ENCODE data around the gene AGFG1. TPM values are rescaled to one million over a fixed set of nuclear protein-coding genes. Genes with fewer than 3 reads are reported as not detected.
"Not testable (repeated sequence)": the region's sequence is repeated elsewhere in the genome, so short reads cannot be mapped to it uniquely, and the experiment has no call there.

AGFG1 gene
- total RNA-seq, 1 donor from 2014 or later = 33.9 TPM

DNA sequence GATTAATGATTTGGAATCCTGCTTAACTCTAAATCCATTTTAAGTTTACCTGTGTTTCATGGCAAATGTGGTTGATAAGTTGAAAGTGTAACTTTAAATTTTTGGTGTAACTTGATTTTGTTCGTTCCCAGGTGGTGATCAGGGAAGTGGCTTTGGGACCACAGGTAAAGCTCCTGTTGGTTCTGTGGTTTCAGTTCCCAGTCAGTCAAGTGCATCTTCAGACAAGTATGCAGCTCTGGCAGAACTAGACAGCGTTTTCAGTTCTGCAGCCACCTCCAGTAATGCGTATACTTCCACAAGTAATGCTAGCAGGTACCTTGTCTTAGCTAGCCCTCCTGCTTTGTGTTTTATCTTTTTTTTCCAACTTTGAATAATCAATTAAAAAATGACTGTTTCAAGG, 62.8 kb downstream of the AGFG1 start:
- no peak for DNase-seq (ENCODE audit: low spot score)

DNA sequence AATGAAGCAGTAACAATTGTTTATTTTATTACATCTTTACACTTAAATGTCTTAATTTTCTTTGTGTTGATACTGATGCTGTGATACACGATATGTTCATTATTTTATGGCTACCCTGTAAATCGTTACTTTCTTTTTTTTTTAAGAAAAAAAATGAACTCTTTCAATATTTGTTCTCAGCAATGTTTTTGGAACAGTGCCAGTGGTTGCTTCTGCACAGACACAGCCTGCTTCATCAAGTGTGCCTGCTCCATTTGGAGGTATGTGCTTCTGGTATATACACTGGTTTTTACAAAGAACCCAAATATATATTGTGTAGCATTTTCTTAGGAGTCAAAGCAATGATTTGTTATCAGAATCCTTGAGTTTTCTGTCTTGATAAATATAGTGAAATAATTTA, 64.5 kb downstream of the AGFG1 start:
- DNase-seq (ENCODE audit: low spot score) = peak; percentile 24

DNA sequence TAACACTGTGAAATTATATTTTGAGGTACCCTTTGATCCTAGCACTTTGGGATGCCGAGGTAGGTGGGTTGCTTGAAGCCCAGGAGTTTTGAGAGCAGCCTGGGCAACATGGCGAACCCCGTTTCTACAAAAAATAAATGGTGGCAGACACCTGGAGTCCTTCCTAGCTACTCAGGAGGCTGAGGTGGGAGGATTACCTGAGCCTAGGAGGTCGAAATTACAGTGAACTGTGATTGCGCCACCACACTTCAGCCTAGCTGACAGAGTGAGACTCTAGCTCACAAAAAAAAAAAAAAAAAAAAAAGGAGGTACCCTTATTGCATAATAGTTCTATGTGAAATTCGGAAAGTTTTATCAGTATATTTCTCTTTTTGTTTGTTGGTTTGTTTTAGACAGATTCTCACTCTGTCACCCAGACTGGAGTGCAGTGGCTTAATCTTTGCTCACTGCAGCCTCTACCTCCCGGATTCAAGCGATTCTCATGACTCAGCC, 67.6 kb downstream of the AGFG1 start:
- DNase-seq (ENCODE audit: low spot score) = no peak

DNA sequence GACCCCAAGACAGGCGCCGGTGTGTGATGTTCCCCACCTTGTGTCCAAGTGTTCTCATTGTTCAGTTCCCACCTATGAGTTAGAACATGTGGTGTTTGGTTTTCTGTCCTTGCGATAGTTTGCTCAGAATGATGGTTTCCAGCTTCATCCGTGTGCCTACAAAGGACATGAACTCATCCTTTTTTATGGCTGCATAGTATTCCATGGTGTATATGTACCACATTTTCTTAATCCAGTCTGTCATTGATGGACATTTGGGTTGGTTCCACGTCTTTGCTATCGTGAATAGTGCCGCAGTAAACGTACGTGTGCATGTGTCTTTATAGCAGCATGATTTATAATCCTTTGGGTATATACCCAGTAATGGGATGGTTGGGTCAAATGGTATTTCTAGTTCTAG, 68.4 kb downstream of the AGFG1 start:
- DNase-seq (ENCODE audit: low spot score) = not testable (repeated sequence)

DNA sequence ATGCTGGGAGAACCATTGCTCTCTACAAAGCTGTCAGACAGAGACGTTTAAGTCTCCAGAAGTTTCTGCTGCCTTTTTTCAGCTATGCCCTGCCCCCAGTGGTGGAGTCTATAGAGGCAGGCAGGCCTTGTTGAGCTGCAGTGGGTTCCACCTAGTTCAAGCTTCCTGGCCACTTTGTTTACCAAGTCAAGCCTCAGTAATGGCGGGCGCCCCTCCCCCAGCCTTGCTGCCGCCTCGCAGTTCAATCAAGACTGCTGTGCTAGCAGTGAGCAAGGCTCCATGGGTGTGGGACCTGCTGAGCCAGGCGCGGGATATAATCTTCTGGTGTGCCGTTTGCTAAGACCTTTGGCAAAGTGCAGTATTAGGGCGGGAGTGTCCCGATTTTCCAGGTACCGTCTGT, 74.0 kb downstream of the AGFG1 start:
- no peak for DNase-seq (ENCODE audit: low spot score)

DNA sequence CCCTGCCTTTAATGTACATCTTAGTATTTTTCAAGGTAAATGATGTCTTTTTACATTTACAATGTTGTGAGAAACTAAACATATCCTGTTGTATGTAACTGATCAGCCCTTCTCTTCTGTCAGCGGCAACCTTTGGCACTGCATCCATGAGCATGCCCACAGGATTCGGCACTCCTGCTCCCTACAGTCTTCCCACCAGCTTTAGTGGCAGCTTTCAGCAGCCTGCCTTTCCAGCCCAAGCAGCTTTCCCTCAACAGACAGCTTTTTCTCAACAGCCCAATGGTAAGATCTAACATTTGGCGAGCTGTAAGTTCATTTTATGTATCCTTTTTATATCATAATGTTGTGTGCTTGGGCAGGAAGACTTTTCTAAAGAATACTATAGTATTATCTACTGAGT, 79.9 kb downstream of the AGFG1 start:
- no peak for DNase-seq (ENCODE audit: low spot score)

DNA sequence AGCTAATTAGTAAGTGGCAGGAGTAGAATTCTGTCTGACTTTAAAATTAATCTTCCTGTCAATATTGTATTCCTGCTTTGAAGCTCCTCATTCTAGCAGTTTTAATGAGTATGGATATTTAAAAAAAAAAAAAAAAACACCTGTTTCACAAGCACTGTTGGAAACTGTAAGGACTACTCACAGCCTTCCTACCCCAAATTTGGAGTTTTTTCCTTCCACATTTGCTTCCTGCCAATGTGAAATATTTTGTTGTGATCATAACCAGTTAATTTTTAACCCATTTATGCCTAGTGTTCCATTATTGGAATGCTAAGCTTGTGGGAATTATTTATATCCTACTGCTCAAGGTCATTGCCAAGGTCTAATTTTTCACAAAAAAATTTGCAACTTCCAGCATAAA, 90.6 kb downstream of the AGFG1 start:
- no peak for DNase-seq (ENCODE audit: low spot score)

DNA sequence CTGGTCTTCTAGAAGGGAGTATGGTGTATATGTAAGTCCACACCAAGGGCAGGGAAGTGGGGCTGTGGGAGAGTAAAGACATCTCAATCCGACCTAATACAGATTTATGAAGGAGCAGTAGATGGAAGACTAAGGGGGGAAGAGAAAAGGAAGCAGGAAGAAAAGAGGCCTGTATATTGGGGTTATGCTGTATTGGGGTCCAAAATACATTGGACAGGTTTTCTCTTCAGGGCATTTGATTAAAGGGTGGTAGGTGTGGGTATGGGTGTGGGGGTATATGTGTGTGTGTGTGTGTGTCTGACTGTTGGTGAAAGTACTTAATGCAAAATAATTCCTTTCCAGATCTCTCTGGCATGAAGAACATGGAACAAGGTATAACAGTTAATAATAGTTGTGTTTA, 93.1 kb downstream of the AGFG1 start:
- DNase-seq (ENCODE audit: low spot score) = no peak

DNA sequence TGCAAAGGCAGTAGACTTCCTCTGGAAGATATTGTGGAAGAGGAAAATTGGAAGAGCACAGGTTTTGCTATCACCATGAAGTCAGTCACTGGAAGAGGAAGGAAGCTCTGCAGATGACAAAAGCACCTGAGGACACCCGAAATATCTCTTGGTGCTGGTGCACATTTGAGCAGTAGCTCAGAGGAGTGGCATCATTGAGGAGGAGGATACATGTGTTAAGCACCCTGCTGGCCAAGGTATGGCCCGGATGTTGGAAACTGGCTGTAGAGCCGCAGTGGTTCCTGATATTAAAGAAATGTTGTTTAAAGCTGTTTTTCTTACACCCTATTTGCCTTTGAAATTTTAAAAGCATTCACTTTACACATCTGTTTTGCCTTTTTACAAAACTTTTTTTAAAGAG, 94.1 kb downstream of the AGFG1 start:
- DNase-seq (ENCODE audit: low spot score) = no peak

DNA sequence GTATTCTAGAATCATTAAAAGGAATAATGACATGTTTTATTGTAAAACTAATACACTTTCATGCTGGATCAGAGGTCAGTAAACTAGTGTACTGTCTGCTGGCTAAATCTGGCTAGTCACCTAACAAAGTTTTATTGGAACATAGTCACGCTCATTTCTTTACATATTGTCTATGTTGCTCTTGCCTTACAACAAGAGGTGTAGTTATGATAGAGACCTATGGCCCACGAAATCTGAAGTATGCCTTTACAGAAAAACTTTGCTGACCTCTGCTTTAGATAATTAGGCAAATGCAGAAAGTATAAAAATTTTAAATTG, 96.9 kb downstream of the AGFG1 start:
- DNase-seq (ENCODE audit: low spot score) = no peak

DNA sequence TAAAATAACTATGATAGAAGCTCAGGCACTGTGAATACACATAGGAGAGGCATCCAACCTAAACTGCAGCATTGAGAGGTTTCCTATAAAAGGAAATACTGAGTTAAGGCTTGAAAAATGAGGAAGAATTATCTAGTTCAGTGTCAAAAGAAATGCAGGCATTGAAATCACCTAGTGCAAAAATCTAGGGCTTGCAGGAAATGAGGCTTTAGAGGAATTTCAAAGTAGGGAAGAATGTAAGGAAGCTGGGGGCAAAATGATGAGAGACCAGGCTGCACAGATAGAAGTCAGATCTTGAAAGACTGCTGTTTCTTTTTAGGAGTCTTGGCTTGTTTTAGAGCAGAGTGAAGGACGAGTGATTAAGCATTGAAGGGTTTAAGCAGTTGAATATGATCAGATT, 98.7 kb downstream of the AGFG1 start:
- peak; percentile 47 for DNase-seq (ENCODE audit: low spot score)

DNA sequence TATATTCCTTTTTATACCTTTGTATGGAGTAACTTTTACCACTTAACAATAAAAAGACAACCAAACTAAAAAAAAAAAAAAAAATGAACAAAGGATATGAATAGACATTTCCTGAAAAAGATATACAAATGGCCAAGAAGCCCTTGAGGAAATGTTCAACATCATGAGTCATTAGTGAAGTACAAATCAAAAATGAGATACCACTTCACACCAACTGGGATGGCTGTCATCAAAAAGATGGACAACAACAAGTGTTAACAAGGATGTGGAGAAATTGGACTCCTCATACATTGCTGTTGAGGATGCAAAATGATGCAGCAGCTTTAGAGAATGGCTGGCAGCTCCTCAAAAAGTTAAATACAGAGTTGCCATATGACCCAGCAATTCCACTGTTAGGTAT, 104.2 kb downstream of the AGFG1 start:
- no peak for DNase-seq (ENCODE audit: low spot score)

DNA sequence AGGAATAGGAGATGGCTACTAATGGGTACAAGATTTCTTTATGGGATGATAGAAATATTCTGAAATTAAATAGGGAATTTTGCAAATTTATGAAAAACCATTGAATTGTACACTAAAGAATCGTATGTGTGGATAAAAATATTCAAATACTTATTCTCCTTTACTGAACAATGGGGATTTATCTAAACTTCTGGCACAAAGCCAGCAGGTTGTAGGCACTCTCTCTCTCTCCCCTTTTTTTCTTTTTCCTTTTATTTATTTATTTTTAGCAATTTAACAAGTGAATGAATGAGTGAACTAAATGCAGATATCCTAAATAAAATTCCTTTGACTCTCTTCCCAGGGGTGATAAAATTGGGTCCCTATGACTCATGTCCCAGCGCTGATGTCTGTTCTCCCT, 104.9 kb downstream of the AGFG1 start:
- no peak for DNase-seq (ENCODE audit: low spot score)

DNA sequence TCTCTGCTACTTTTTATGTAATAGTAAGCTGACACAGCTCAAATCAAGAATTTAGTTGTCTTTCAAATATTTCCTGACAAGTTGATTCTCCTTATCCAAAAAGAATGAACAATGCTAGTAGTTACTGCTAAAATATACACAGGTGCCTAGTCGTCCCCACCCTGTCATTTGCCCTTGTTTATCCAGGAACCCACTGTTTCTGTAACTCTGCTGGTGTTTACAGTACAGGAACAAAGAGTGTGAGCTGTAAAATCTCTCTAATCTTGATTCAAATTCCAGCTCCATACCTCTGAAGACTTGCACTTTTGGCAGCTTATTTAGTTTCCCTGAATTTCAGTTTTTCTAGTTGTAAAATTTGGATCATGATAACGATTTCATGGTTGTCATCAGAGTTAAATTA, 105.6 kb downstream of the AGFG1 start:
- no peak for DNase-seq (ENCODE audit: low spot score)

DNA sequence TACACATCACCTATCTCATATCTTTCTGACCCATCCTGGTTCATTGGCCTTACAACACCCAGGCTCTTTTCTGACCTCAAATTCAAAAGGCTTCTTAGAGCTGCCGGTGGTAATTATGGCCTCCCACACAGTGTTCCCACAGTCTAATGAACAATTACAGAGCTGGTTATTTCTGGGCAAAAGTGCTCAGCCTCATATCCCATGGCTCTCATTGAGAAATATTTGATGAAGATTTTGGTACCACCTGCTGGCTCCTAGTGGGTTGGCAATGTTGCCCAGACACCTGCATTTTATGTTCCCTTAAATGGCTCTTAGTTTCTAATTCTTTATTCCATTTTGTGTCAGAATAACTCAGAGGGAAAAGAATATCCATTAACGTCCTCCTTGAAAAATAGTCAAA, 106.7 kb downstream of the AGFG1 start:
- no peak for DNase-seq (ENCODE audit: low spot score)

DNA sequence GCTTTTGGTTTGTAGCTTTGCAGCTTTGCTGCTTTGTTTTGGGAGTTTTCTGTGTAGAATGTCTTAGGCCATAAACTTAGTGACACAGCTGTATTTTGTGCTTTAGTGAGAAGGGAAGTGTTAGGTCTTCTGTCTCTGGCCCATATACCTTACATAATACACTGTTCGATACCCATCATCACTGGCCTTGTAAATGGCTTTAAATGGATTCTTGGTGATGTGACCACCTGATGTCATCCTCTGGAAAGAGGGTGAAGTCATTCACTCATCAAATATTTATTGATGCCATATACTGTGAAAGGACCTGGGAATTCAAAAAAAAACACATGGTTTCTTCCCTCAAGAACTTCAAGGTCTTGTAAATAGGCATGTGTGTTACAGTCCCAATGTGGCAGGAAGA, 107.8 kb downstream of the AGFG1 start:
- DNase-seq (ENCODE audit: low spot score) = no peak

DNA sequence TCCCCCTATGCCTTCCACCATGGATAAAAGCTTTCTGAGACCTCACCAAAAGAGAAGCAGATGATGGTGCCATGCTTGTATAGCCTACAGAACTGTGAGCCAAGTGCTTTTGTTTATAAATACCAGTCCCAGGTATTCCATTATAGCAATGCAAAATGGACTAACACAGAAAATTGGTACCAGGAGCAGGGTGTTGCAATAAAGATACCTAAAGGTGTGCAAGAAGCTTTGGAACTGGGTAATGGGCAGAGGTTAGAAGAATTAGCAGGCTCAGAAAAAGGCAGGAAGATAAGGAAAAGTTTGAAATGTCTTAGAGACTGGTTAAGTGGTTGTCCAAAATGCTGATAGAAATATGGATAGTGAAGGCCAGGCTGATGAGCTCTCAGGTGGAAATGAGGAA, 110.4 kb downstream of the AGFG1 start:
- no peak for DNase-seq (ENCODE audit: low spot score)

DNA sequence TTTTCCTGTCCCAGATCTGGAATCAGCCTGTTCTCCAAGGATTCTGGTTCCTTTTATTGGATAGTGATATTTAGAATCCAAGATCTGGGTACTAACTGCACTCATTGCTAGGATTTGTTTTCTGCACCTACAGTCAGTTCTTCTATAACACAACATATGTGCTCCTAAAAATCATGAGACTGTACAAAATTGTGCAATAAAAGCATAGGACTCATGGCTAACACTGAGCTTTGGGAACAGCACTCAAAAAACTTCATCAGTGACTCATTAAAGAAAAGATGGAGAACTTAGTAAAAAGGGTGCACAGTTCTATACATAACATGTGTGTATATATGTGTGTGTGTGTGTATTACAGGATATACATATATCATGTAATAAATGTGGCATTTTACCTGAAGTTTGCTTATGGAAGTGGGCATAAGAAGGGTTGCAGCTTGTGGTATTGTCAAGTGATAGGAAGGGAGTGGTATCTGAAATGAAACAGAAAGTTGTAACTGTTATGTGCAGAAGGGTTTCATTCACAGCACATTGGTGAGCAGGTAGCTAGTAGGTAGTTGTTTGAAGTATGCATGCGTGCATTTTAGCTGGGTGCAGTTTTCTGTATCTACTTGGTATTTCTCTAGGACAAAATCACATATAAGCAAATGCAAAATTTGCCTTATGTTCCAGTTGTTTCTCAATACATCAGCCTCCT, 120.9 kb downstream of the AGFG1 start:
- DNase-seq (ENCODE audit: low spot score) = no peak

DNA sequence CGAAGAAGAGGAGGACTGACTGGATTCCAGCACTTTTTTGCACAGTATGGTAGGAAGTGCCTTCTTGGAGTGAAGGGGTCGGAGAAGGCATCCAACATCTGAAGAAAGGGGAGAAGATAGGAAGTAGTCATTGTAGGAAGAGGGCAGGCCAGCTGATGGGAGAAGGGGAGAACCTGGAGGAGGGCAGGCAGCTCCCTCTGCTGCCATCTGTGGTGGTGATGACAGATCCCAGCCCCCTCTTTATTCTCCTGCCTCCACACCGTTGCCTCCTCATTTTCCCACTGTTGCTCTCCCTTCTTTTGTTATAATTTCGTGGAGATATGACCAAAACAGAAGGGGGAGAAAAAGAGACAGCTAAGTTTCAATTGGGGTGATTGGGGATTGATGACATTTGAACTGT, 123.8 kb downstream of the AGFG1 start:
- no peak for DNase-seq (ENCODE audit: low spot score)

DNA sequence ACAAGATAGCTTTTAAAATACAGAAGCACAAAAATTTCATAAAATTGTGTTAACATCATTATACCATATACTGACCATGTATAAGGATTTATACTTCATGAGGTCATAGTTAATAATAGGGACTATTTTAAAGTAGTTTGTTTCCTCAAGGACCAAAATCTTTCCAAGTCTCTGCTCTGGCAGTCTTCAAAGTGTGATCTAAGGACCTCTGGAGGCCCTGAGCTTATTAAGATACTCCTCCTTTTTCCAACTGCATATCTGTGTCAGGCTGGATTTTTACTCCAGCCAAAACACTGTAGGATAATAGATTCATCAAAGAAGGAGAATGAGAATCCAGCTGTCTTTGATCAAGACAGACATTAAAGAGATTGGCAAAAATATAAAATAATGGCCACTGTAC, 125.1 kb downstream of the AGFG1 start:
- peak; percentile 88 for DNase-seq (ENCODE audit: low spot score)

DNA sequence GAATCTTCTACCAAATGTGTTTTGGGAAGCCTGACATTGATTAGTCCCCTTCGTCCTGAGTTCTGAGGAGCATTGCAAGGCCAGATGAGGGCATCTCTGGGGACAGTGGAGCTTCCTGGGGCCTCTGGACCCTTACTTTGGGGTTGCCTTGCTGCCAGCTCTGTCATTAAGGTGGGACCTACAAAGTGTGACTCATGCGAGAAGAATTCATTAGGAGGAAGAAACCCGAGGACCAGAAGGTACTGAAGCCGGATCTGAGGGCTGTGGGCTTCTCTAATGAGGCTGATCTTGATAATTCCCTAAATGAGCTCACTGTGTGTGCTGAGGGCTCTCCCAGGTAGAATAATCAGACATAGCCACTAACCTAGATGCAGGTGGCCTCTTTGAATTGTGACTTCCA, 126.0 kb downstream of the AGFG1 start:
- no peak for DNase-seq (ENCODE audit: low spot score)

DNA sequence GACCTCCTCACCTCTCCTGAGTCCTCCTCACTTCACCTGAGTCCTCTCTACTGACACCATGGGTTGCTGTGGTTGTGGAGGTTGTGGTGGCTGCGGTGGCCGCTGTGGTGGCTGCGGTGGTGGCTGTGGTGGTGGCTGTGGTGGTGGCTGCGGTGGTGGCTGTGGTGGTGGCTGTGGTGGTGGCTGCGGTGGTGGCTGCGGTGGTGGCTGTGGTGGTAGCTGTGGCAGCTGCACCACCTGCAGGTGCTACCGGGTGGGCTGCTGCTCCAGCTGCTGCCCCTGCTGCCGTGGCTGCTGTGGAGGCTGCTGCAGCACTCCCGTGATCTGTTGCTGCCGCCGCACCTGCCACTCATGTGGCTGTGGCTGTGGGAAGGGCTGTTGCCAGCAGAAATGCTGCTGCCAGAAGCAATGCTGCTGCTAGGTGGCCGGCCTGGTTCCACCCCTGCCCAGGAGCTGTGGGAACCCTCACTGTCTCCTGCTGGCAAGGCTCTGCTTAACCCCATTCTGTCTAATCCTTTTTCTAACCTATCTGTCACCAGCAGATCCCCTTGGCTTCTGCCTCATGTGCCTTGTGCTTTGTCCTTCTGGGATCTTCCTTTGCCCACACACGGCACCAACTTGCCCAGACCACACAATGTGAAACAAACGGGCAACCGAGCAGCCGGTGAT, 127.0 kb downstream of the AGFG1 start, which contains the start of gene SCYGR2:
TSS of gene SCYGR2 (plus strand) at position 59 of the 669 bp plus-strand sequence. CDS start at position 59, 0 bp downstream.
- not testable (repeated sequence) for DNase-seq (ENCODE audit: low spot score)

DNA sequence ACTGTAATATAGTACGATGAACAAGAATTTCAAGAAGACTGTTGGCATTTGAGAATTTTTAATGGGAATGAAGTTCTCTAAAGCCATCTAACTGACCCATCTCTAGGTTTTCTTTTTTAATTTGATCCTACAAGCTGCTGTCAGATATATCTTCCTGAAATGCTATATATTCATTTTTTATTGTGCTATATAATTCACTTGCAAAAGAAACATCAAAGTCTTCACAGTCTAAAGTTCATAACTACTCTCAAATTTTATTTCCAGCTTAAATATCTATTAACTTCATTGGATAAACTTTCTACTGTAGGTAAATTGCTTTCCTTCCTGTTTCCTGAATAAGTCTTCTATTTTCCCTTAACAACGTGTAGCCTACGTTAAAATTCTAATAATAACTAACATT, 130.4 kb downstream of the AGFG1 start:
- DNase-seq (ENCODE audit: low spot score) = no peak

DNA sequence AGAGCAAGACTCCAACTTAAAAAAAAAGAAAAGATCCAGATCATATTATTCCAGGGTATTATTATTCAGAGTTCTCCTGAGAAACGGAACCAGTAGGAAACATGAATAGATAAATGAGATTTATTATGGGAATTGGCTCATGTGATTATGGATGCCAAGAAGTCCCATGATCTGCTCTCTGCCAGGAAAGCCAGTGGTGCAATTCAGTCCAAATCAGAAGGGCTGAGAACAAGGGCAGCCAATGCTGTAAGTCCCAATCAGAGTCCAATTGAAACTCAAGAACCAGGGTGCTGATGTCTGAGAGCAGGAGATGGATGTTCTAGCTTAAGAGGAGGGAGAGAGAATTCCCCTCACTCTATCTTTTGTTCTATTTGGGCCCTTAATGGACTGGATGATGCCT, 134.5 kb downstream of the AGFG1 start:
- no peak for DNase-seq (ENCODE audit: low spot score)
